Ectodermal cell (in vitro differentiated cells): ENCODE measurements around the gene ARHGEF10L.

Source experiments
- H3K27ac ChIP-seq: 2 replicates; pipeline ENCODE4 v1.7.0; 2013; ENCODE audit warnings: mild to moderate bottlenecking, low read depth, low read length; ENCODE audit not compliant: insufficient read depth, poor library complexity, severe bottlenecking
- H3K27me3 ChIP-seq: 2 replicates; pipeline ENCODE4 v1.7.0; 2013; ENCODE audit warnings: mild to moderate bottlenecking, low read length; ENCODE audit not compliant: insufficient read depth, control insufficient read depth, poor library complexity, severe bottlenecking
- H3K36me3 ChIP-seq: one replicate; pipeline ENCODE4 v1.7.0; 2013; ENCODE audit warnings: low read length; ENCODE audit not compliant: control insufficient read depth, insufficient read depth
- H3K4me1 ChIP-seq: one replicate; pipeline ENCODE4 v1.7.0; 2013; ENCODE audit warnings: low read length; ENCODE audit not compliant: control insufficient read depth, insufficient read depth
- H3K4me3 ChIP-seq: 2 replicates; pipeline ENCODE4 v1.7.0; 2013; ENCODE audit warnings: low read depth, low read length, control low read depth; ENCODE audit not compliant: insufficient read depth
- H3K9me3 ChIP-seq: 2 replicates; pipeline ENCODE4 v1.7.0; 2013; ENCODE audit warnings: mild to moderate bottlenecking, low read length, moderate library complexity; ENCODE audit not compliant: control insufficient read depth
- WGBS, 2 experiments: methylation state at CpG; one replicate each; pipeline ENCODE4 v1.1.7; 2013; ENCODE audit warnings: missing lambda C conversion rate in 2 of 2; 5-methylcytosine and 5-hydroxymethylcytosine counted together

Gene ARHGEF10L

GRCh38 chr1:17654519-17654918 lies 115.0 kb downstream of the ARHGEF10L start:
- 95 to 96% methylated on average over 2 of the region's 2 CpGs for WGBS, 2 experiments
- Histone ChIP-seq H3K27ac (no peak overlapping the region), H3K36me3 (peaks cover 3% of the 10 kb centered on the region), H3K27me3 (no peaks in the 10 kb centered on the region), H3K9me3 (no peaks in the 10 kb centered on the region), H3K4me3 (no peak overlapping the region), H3K4me1 (peaks cover 9% of the 10 kb centered on the region)

- WGBS, 2 experiments: 86 to 92% methylated on average over 1 of the region's 1 CpG
These were observed 115.7 kb downstream of the ARHGEF10L start for GRCh38 chr1:17655169-17655568.

GRCh38 chr1:17655922-17656321 lies 116.4 kb downstream of the ARHGEF10L start:
- Histone ChIP-seq H3K4me1 (peaks cover 9% of the 10 kb centered on the region), H3K27me3 (no peaks in the 10 kb centered on the region), H3K27ac (no peak overlapping the region), H3K9me3 (no peaks in the 10 kb centered on the region), H3K4me3 (no peak overlapping the region), H3K36me3 (peaks cover 3% of the 10 kb centered on the region)
- 93% methylated on average over 15 of the region's 15 CpGs for WGBS, 2 experiments

More at GRCh38 chr1:17655169-17655568, 115.7 kb downstream of the ARHGEF10L start:
- Histone ChIP-seq H3K4me3 (no peak overlapping the region), H3K27me3 (no peaks in the 10 kb centered on the region), H3K36me3 (peaks cover 3% of the 10 kb centered on the region), H3K27ac (no peak overlapping the region), H3K9me3 (no peaks in the 10 kb centered on the region), H3K4me1 (peaks cover 9% of the 10 kb centered on the region)

- Histone ChIP-seq H3K4me3 (no peak overlapping the region), H3K4me1 (peaks cover 9% of the 10 kb centered on the region), H3K27ac (no peak overlapping the region), H3K27me3 (no peaks in the 10 kb centered on the region), H3K9me3 (no peaks in the 10 kb centered on the region), H3K36me3 (peaks cover 3% of the 10 kb centered on the region)
- WGBS, 2 experiments: 94% methylated on average over 13 of the region's 13 CpGs
These were observed 117.9 kb downstream of the ARHGEF10L start for GRCh38 chr1:17657436-17657835.

- Histone ChIP-seq H3K27me3 (no peaks in the 10 kb centered on the region), H3K27ac (no peak overlapping the region), H3K36me3 (peaks cover 3% of the 10 kb centered on the region), H3K4me3 (no peak overlapping the region), H3K4me1 (no peaks in the 10 kb centered on the region), H3K9me3 (no peaks in the 10 kb centered on the region)
- 94 to 95% methylated on average over 6 of the region's 6 CpGs for WGBS, 2 experiments
These were observed 119.3 kb downstream of the ARHGEF10L start for GRCh38 chr1:17658837-17659236.

GRCh38 chr1:17661546-17662157 lies 122.2 kb downstream of the ARHGEF10L start:
- 59 to 61% methylated on average over 15 of the region's 15 CpGs for WGBS, 2 experiments
- Histone ChIP-seq H3K9me3 (no peaks in the 10 kb centered on the region), H3K4me1 (no peaks in the 10 kb centered on the region), H3K4me3 (no peak overlapping the region), H3K27me3 (no peaks in the 10 kb centered on the region), H3K27ac (no peak overlapping the region), H3K36me3 (peaks cover 9% of the 10 kb centered on the region)

GRCh38 chr1:17662296-17662695 lies 122.8 kb downstream of the ARHGEF10L start:
- no peaks in the 10 kb centered on the region for H3K4me1 ChIP-seq
- 95% methylated on average over 10 of the region's 10 CpGs for WGBS, 2 experiments
- H3K9me3 ChIP-seq: no peaks in the 10 kb centered on the region
- no peak overlapping the region for H3K27ac ChIP-seq
- peaks cover 9% of the 10 kb centered on the region for H3K36me3 ChIP-seq
- H3K4me3 ChIP-seq: no peak overlapping the region
- no peaks in the 10 kb centered on the region for H3K27me3 ChIP-seq

GRCh38 chr1:17662786-17663185 lies 123.3 kb downstream of the ARHGEF10L start:
- H3K36me3 ChIP-seq: peaks cover 9% of the 10 kb centered on the region
- H3K4me3 ChIP-seq: no peak overlapping the region
- no peaks in the 10 kb centered on the region for H3K9me3 ChIP-seq
- no peaks in the 10 kb centered on the region for H3K27me3 ChIP-seq
- no peaks in the 10 kb centered on the region for H3K4me1 ChIP-seq
- 95% methylated on average over 9 of the region's 9 CpGs for WGBS, 2 experiments
- no peak overlapping the region for H3K27ac ChIP-seq

- H3K27ac ChIP-seq: no peak overlapping the region
- no peak overlapping the region for H3K4me3 ChIP-seq
- H3K4me1 ChIP-seq: no peaks in the 10 kb centered on the region
- no peaks in the 10 kb centered on the region for H3K9me3 ChIP-seq
- no peaks in the 10 kb centered on the region for H3K27me3 ChIP-seq
- peaks cover 6% of the 10 kb centered on the region for H3K36me3 ChIP-seq
- 92 to 95% methylated on average over 5 of the region's 5 CpGs for WGBS, 2 experiments
These were observed 124.1 kb downstream of the ARHGEF10L start for GRCh38 chr1:17663646-17664045.

- H3K4me1 ChIP-seq: no peaks in the 10 kb centered on the region
- WGBS, 2 experiments: 93% methylated on average over 11 of the region's 11 CpGs
- H3K27ac ChIP-seq: no peak overlapping the region
- H3K36me3 ChIP-seq: peaks cover 6% of the 10 kb centered on the region
- no peaks in the 10 kb centered on the region for H3K9me3 ChIP-seq
- no peaks in the 10 kb centered on the region for H3K27me3 ChIP-seq
- no peak overlapping the region for H3K4me3 ChIP-seq
These were observed 124.8 kb downstream of the ARHGEF10L start for GRCh38 chr1:17664322-17664721.

GRCh38 chr1:17665054-17665453 lies 125.6 kb downstream of the ARHGEF10L start:
- H3K36me3 ChIP-seq: peaks cover 6% of the 10 kb centered on the region
- WGBS, 2 experiments: 94 to 96% methylated on average over 8 of the region's 8 CpGs
- no peaks in the 10 kb centered on the region for H3K27me3 ChIP-seq
- no peak overlapping the region for H3K4me3 ChIP-seq
- H3K4me1 ChIP-seq: no peaks in the 10 kb centered on the region
- no peak overlapping the region for H3K27ac ChIP-seq
- H3K9me3 ChIP-seq: no peaks in the 10 kb centered on the region
